HG02759 (cell line): ENCODE results near the gene ELP1.
"Not testable (repeated sequence)": the region's sequence is repeated elsewhere in the genome, so short reads cannot be mapped to it uniquely, and the experiment has no call there.

Source experiments
- ATAC-seq: cut with Tn5 transposase; IDR thresholded peaks from one replicate; pipeline ENCODE4 v1.9.1; 2021; ENCODE audit warnings: mild to moderate bottlenecking, moderate library complexity; ENCODE audit not compliant: unreplicated experiment

ELP1 gene

GRCh38 chr9:108857572-108857971 lies 76.4 kb downstream of the ELP1 start:
- no peak for ATAC-seq

GRCh38 chr9:108855888-108856287 lies 78.0 kb downstream of the ELP1 start, which contains the start of gene ACTL7B:
TSS of gene ACTL7B (minus strand) at chr9:108855986. CDS start at chr9:108855930, 56 bp downstream.
- no peak for ATAC-seq

GRCh38 chr9:108855529-108855886 lies 78.4 kb downstream of the ELP1 start:
- ATAC-seq: no peak

GRCh38 chr9:108854641-108855528 lies 79.0 kb downstream of the ELP1 start:
- ATAC-seq: no peak

GRCh38 chr9:108854094-108854493 lies 79.8 kb downstream of the ELP1 start:
- ATAC-seq: no peak

GRCh38 chr9:108852079-108852478 lies 81.8 kb downstream of the ELP1 start:
- no peak for ATAC-seq

GRCh38 chr9:108851138-108851537 lies 82.8 kb downstream of the ELP1 start:
- no peak for ATAC-seq

- no peak for ATAC-seq
These were observed 83.5 kb downstream of the ELP1 start for GRCh38 chr9:108850293-108850897.

- not testable (repeated sequence) for ATAC-seq
These were observed 85.6 kb downstream of the ELP1 start for GRCh38 chr9:108848296-108848695.

- ATAC-seq: no peak
These were observed 88.0 kb downstream of the ELP1 start for GRCh38 chr9:108845947-108846346.

- ATAC-seq: no peak
These were observed 88.4 kb downstream of the ELP1 start for GRCh38 chr9:108845507-108845906.

GRCh38 chr9:108844856-108845255 lies 89.1 kb downstream of the ELP1 start:
- no peak for ATAC-seq

GRCh38 chr9:108844391-108844790 lies 89.5 kb downstream of the ELP1 start:
- ATAC-seq: no peak

GRCh38 chr9:108842610-108843295 lies 91.2 kb downstream of the ELP1 start:
- no peak for ATAC-seq

GRCh38 chr9:108839561-108839960 lies 94.4 kb downstream of the ELP1 start:
- not testable (repeated sequence) for ATAC-seq

GRCh38 chr9:108838017-108838416 lies 95.9 kb downstream of the ELP1 start:
- no peak for ATAC-seq

- no peak for ATAC-seq
These were observed 96.4 kb downstream of the ELP1 start for GRCh38 chr9:108837530-108837929.

- no peak for ATAC-seq
These were observed 97.1 kb downstream of the ELP1 start for GRCh38 chr9:108836781-108837180.

GRCh38 chr9:108836319-108836718 lies 97.6 kb downstream of the ELP1 start:
- no peak for ATAC-seq

- no peak for ATAC-seq
These were observed 98.1 kb downstream of the ELP1 start for GRCh38 chr9:108835831-108836230.

- ATAC-seq: no peak
These were observed 98.8 kb downstream of the ELP1 start for GRCh38 chr9:108834959-108835665.
